ENCODE measurements around the gene TEX2. TPM values are rescaled to one million over a fixed set of nuclear protein-coding genes. Genes with fewer than 3 reads are reported as not detected.

The TEX2 gene
- total RNA-seq, 1 donor from 2014 or later: 8.1 TPM

- no peak for DNase-seq
- CTCF ChIA-PET: no interaction called here
- Mint-ChIP-seq H3K9me3 (no peaks in the 10 kb centered on the region), H3K4me3 (no peak overlapping the region), H3K27ac (no peak overlapping the region), H3K36me3 (ENCODE audit: low read depth) (no peaks in the 10 kb centered on the region), H3K27me3 (no peaks in the 10 kb centered on the region), H3K4me1 (peaks cover under 1% of the 10 kb centered on the region)
- ATAC-seq (ENCODE audit: low read depth): no peak
- POLR2A ChIA-PET: no interaction called here
- TF ChIP-seq, protein P1, sequence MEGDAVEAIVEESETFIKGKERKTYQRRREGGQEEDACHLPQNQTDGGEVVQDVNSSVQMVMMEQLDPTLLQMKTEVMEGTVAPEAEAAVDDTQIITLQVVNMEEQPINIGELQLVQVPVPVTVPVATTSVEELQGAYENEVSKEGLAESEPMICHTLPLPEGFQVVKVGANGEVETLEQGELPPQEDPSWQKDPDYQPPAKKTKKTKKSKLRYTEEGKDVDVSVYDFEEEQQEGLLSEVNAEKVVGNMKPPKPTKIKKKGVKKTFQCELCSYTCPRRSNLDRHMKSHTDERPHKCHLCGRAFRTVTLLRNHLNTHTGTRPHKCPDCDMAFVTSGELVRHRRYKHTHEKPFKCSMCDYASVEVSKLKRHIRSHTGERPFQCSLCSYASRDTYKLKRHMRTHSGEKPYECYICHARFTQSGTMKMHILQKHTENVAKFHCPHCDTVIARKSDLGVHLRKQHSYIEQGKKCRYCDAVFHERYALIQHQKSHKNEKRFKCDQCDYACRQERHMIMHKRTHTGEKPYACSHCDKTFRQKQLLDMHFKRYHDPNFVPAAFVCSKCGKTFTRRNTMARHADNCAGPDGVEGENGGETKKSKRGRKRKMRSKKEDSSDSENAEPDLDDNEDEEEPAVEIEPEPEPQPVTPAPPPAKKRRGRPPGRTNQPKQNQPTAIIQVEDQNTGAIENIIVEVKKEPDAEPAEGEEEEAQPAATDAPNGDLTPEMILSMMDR (IDR thresholded peaks at IDR 0.05): no peak
- intact Hi-C loops (cut with micrococcal nuclease): no loop called here
These were observed 31.4 kb downstream of the TEX2 start for GRCh38 chr17:64231567-64232141.

DNA sequence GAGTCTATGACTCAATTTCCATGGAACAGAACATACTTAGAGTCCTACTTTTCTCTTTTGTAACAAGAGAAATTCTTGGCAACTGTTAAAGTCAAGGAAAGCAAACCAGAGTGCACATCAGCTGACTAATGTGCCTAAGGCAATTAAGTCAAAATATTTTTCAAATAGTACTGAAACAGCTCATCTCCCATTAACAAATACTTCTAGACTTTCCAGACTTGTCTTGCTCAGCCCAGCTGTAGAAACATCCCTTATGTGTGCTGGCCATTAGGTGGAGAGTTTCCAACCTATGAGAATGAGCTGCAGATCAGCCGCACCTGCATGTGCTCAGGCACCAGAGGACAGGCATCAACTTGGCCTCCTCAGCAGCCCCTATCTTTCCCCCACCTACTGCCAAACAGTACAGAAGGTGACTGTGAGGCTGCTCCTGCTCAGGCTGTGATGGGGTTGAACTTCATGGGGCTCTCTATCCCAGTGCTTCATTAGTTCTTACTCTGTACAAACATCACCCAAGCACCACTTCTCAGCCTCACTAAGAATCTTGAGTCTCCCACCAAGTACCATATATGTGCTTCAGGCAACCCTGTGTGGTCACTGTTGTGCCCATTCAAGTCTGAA is 32.2 kb downstream of the TEX2 start:
- POLR2A ChIA-PET: no interaction called here
- H3K27me3 Mint-ChIP-seq: no peaks in the 10 kb centered on the region
- no peak overlapping the region for H3K4me3 Mint-ChIP-seq
- DNase-seq (no peak), ATAC-seq (ENCODE audit: low read depth) (no peak)
- H3K27ac Mint-ChIP-seq: no peak overlapping the region
- H3K36me3 Mint-ChIP-seq (ENCODE audit: low read depth): no peaks in the 10 kb centered on the region
- intact Hi-C loops (cut with micrococcal nuclease): no loop called here
- CTCF ChIA-PET: no interaction called here
- H3K9me3 Mint-ChIP-seq: no peaks in the 10 kb centered on the region
- TF ChIP-seq, protein P1 (IDR thresholded peaks at IDR 0.05): no peak
- no peaks in the 10 kb centered on the region for H3K4me1 Mint-ChIP-seq

DNA sequence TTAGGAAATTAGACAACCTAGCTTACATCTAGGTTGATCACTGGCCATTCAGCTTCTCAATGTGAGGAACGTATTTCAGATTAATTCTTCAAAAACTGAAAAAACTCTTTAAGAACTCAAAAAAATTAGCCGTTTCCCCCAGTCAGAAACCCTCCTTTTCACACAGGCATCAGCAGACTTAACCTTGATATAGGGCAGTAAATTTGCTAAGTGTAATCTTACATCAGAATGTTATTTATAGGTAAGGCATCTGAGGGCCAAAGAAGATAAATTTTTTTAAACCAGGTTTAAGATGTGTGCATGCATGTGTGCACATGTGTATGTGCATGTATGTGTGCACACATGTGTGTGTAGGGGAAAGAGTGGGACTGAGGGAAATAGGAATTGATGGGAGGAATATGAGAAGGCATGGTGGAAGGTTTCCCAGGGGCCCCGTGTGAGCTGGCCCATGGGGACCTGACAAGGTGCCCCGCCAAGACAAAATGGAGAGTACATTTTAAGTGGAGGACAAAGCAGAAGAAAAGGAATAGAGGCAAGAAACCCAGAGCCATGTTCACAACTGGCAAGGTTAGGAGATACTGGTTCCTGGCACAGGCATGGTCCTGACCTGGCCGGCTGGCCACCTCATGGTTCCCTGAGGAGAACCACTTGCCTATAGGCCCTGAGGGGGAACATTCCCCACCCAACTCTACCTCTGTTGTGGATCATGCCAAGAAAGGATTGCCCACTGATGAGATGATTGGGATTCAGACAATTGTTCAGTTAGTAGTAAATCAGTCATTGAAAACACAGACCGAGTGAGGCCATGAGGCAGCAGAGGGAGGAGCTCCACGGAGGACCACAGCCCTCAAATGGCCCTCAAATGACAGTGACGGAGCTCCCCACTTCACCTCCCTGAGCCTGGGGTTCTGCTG is 33.0 kb downstream of the TEX2 start:
- ATAC-seq (ENCODE audit: low read depth): no peak
- CTCF ChIA-PET: no interaction called here

GRCh38 chr17:64226132-64226531 is 36.9 kb downstream of the TEX2 start:
- TF ChIP-seq, protein P1 (IDR thresholded peaks at IDR 0.05): no peak
- POLR2A ChIA-PET: no interaction called here
- no peak overlapping the region for H3K27ac Mint-ChIP-seq
- CTCF ChIA-PET: no interaction called here
- ATAC-seq (ENCODE audit: low read depth): no peak
- no peak overlapping the region for H3K4me3 Mint-ChIP-seq
- no peaks in the 10 kb centered on the region for H3K9me3 Mint-ChIP-seq
- intact Hi-C loops (cut with micrococcal nuclease): no loop called here
- H3K36me3 Mint-ChIP-seq (ENCODE audit: low read depth): no peaks in the 10 kb centered on the region
- no peaks in the 10 kb centered on the region for H3K27me3 Mint-ChIP-seq
- H3K4me1 Mint-ChIP-seq: no peaks in the 10 kb centered on the region
- no peak for DNase-seq

More for the DNA sequence above, 33.0 kb downstream of the TEX2 start:
- TF ChIP-seq, protein P1 (IDR thresholded peaks at IDR 0.05): no peak
- no peaks in the 10 kb centered on the region for H3K9me3 Mint-ChIP-seq
- H3K4me1 Mint-ChIP-seq: no peaks in the 10 kb centered on the region
- no peak overlapping the region for H3K27ac Mint-ChIP-seq
- H3K36me3 Mint-ChIP-seq (ENCODE audit: low read depth): no peaks in the 10 kb centered on the region
- intact Hi-C loops (cut with micrococcal nuclease): no loop called here
- H3K27me3 Mint-ChIP-seq: no peaks in the 10 kb centered on the region
- POLR2A ChIA-PET: no interaction called here
- no peak for DNase-seq
- H3K4me3 Mint-ChIP-seq: no peak overlapping the region

DNA sequence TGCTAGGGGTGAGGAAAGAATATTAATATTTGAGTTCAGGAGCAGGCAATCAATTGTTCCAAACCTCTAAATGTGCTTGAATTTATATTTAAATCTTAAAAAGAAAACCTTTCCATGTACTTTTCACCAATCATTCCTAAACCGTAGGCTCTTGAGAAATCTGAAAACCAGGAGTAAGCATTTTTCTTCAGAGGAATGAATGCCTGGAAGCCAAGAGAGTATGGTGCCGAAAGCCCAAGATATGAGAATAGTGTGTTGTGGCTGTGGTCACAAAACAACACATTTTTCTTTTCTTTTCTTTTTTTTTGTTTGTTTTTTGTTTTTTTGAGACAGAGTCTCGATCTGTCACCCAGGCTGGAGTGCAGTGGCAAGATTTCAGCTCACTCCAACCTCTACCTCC is 37.6 kb downstream of the TEX2 start:
- CTCF ChIA-PET: no interaction called here

More for the DNA sequence above, 37.6 kb downstream of the TEX2 start:
- Mint-ChIP-seq H3K4me3 (no peak overlapping the region), H3K9me3 (no peaks in the 10 kb centered on the region), H3K36me3 (ENCODE audit: low read depth) (no peaks in the 10 kb centered on the region), H3K27me3 (no peaks in the 10 kb centered on the region), H3K27ac (no peak overlapping the region), H3K4me1 (no peaks in the 10 kb centered on the region)
- DNase-seq (no peak), ATAC-seq (ENCODE audit: low read depth) (no peak)
- intact Hi-C loops (cut with micrococcal nuclease): no loop called here
- TF ChIP-seq, protein P1 (IDR thresholded peaks at IDR 0.05): no peak
- POLR2A ChIA-PET: no interaction called here

Measured in activated B cell treated with CpG ODN at 0.5 μM for 24 hours (primary cell).